ENCODE measurements around the gene AQR.

- TF ChIP-seq USF2 (IDR thresholded peaks at IDR 0.05; ENCODE audit: borderline replicate concordance, low read depth, low read length) = no peak
- no peak for TF ChIP-seq ZZZ3 (IDR thresholded peaks at IDR 0.05; ENCODE audit: control insufficient read depth, insufficient read length, low read depth)
- no peak for TF ChIP-seq NR2C2 (IDR thresholded peaks at IDR 0.05; ENCODE audit: borderline replicate concordance, control insufficient read depth, insufficient read length, low read depth)
- TF ChIP-seq CTCF (IDR thresholded peaks at IDR 0.05 in 2 of 3, conservative IDR thresholded peaks at IDR 0.05 in 1 of 3; ENCODE audit: control insufficient read depth in 2 of 3, extremely low read depth in 1 of 3, insufficient read depth in 1 of 3, low read depth in 3 of 3, low read length in 3 of 3) = no peak
- no peak for TF ChIP-seq JUNB (IDR thresholded peaks at IDR 0.05)
- no peak for TF ChIP-seq POLR2A (IDR thresholded peaks at IDR 0.05; ENCODE audit: low read depth, low read length)
- TF ChIP-seq CREB1 (IDR thresholded peaks at IDR 0.05; ENCODE audit: low read depth) = no peak
These were observed 104.0 kb downstream of the AQR start for GRCh38 chr15:34865531-34865930.

Measured in GM12878 (cell line).